Smooth muscle cell (in vitro differentiated cells): ENCODE measurements around the gene RPS2. TPM values are rescaled to one million over a fixed set of nuclear protein-coding genes. Genes with fewer than 3 reads are reported as not detected.

Experiments used
- DNase-seq: peaks from one replicate; lab custom pipeline; 2025; ENCODE audit not compliant: unreplicated experiment; lab: John Stamatoyannopoulos, UW
- H2AFZ ChIP-seq: fragments of 200-600 bp; sonication (generic); 2 replicates; pipeline ENCODE4 v1.6.0; 2016; ENCODE audit warnings: antibody characterized with exemption, low read depth, mild to moderate bottlenecking
- H3F3A ChIP-seq: fragments of 200-600 bp; sonication (generic); 2 replicates; pipeline ENCODE4 v1.6.0; 2017; ENCODE audit warnings: antibody characterized with exemption, low read depth
- H3K27ac ChIP-seq: fragments of 200-600 bp; sonication (generic); 2 replicates; pipeline ENCODE4 v1.5.1; 2016; ENCODE audit warnings: low read depth, mild to moderate bottlenecking
- H3K27me3 ChIP-seq: fragments of 200-600 bp; sonication (generic); 2 replicates; pipeline ENCODE4 v1.6.1; 2016; ENCODE audit warnings: low read depth, mild to moderate bottlenecking
- H3K36me3 ChIP-seq: fragments of 200-600 bp; sonication (generic); 2 replicates; pipeline ENCODE4 v1.5.1; 2016; ENCODE audit warnings: low read depth
- H3K4me1 ChIP-seq: fragments of 200-600 bp; sonication (generic); 2 replicates; pipeline ENCODE4 v1.5.1; 2016; ENCODE audit warnings: low read depth
- H3K4me2 ChIP-seq: fragments of 200-600 bp; sonication (generic); 2 replicates; pipeline ENCODE4 v1.6.0; 2016; ENCODE audit warnings: mild to moderate bottlenecking
- H3K4me3 ChIP-seq: fragments of 200-600 bp; sonication (generic); 2 replicates; pipeline ENCODE4 v1.5.1; 2016; ENCODE audit warnings: mild to moderate bottlenecking
- H3K79me2 ChIP-seq: fragments of 200-600 bp; sonication (generic); 2 replicates; pipeline ENCODE4 v1.6.0; 2016; ENCODE audit warnings: low read depth, mild to moderate bottlenecking
- H3K9ac ChIP-seq: fragments of 200-600 bp; sonication (generic); 2 replicates; pipeline ENCODE4 v1.6.0; 2016; ENCODE audit warnings: low read depth
- H3K9me3 ChIP-seq: fragments of 200-600 bp; sonication (generic); replicated peaks from 2 replicates; pipeline ENCODE4 v1.5.1; 2016; ENCODE audit warnings: low read depth
- H4K20me1 ChIP-seq: fragments of 200-600 bp; sonication (generic); 2 replicates; pipeline ENCODE4 v1.6.0; 2016; ENCODE audit warnings: low read depth
- CTCF ChIP-seq: fragments of 200-600 bp; sonication (generic); IDR thresholded peaks from 2 replicates; pipeline ENCODE4 v1.5.1; 2017; ENCODE audit warnings: borderline replicate concordance, mild to moderate bottlenecking, antibody characterized with exemption; ENCODE audit not compliant: insufficient read depth, poor library complexity, severe bottlenecking
- WGBS: methylation state at CpG from one replicate; pipeline ENCODE4 v1.1.7; 2016; ENCODE audit warnings: low lambda C conversion rate; 5-methylcytosine and 5-hydroxymethylcytosine counted together
- polyA plus RNA-seq: library from polyadenylated mRNA; unstranded; fragments of >200 nt; fragmentation: Nextera tagmentation; extraction: Ambion mirVana; gene quantifications from 2 replicates; pipeline ENCODE4 v1.2.1, GENCODE V29; 2016
- total RNA-seq: library from RNA; depleted of rRNA; stranded (reverse); fragments of >200 nt; gene quantifications from 2 replicates; pipeline ENCODE4 v1.2.3, GENCODE V29; 2014

RPS2 gene
- total and polyA plus RNA-seq, 2 experiments from 2014 or later, result 2,041 to 2,576 TPM

GRCh38 chr16:1929105-1929504 lies 35.5 kb downstream of the RPS2 start:
- no peak for DNase-seq
- no peaks in the 10 kb centered on the region for H3F3A ChIP-seq
- peak overlapping the region; percentile 95 for H3K4me2 ChIP-seq

GRCh38 chr16:1926271-1926670 lies 38.4 kb downstream of the RPS2 start:
- H3K4me3 ChIP-seq, result no peak overlapping the region
- H2AFZ ChIP-seq, result no peak overlapping the region
- no peaks in the 10 kb centered on the region for H3K36me3 ChIP-seq
- no peaks in the 10 kb centered on the region for H3K9me3 ChIP-seq
- H3K9ac ChIP-seq, result no peak overlapping the region
- no peaks in the 10 kb centered on the region for H3K79me2 ChIP-seq
- H3K4me2 ChIP-seq, result no peak overlapping the region
- WGBS, result 51% methylated on average over 11 of the region's 11 CpGs
- no peaks in the 10 kb centered on the region for H4K20me1 ChIP-seq
- H3K27me3 ChIP-seq, result peaks cover 2% of the 10 kb centered on the region
- DNase-seq, result no peak
- no peak overlapping the region for H3K27ac ChIP-seq
- H3K4me1 ChIP-seq, result peaks cover 9% of the 10 kb centered on the region
- no peaks in the 10 kb centered on the region for H3F3A ChIP-seq
- TF ChIP-seq CTCF, result no peak

More at GRCh38 chr16:1929105-1929504, 35.5 kb downstream of the RPS2 start:
- H3K27me3 ChIP-seq, result no peaks in the 10 kb centered on the region
- H4K20me1 ChIP-seq, result no peaks in the 10 kb centered on the region
- H3K9ac ChIP-seq, result peak overlapping the region; percentile 64
- H3K4me1 ChIP-seq, result peaks cover 5% of the 10 kb centered on the region
- no peak overlapping the region for H3K27ac ChIP-seq
- WGBS, result 36% methylated on average over 7 of the region's 11 CpGs
- no peaks in the 10 kb centered on the region for H3K79me2 ChIP-seq
- no peaks in the 10 kb centered on the region for H3K36me3 ChIP-seq
- peak overlapping the region; percentile 89 for H2AFZ ChIP-seq
- no peak for TF ChIP-seq CTCF
- peak overlapping the region; percentile 78 for H3K4me3 ChIP-seq
- no peaks in the 10 kb centered on the region for H3K9me3 ChIP-seq

- H3K27me3 ChIP-seq, result peaks cover 21% of the 10 kb centered on the region
These were observed 40.5 kb downstream of the RPS2 start for GRCh38 chr16:1924095-1924494.

More at GRCh38 chr16:1924095-1924494, 40.5 kb downstream of the RPS2 start:
- Histone ChIP-seq H3K27ac (no peak overlapping the region), H3K9me3 (no peaks in the 10 kb centered on the region), H3K4me2 (peak overlapping the region; percentile 71), H3F3A (no peaks in the 10 kb centered on the region), H2AFZ (peak overlapping the region; percentile 31), H3K4me3 (no peak overlapping the region), H4K20me1 (no peaks in the 10 kb centered on the region), H3K9ac (no peak overlapping the region), H3K36me3 (no peaks in the 10 kb centered on the region), H3K79me2 (no peaks in the 10 kb centered on the region), H3K4me1 (peaks cover 5% of the 10 kb centered on the region)
- no peak for TF ChIP-seq CTCF
- no peak for DNase-seq
- 73% methylated on average over 5 of the region's 5 CpGs for WGBS
